Natural killer cell (primary cell): ENCODE measurements around the gene BCAS3. TPM values are rescaled to one million over a fixed set of nuclear protein-coding genes. Genes with fewer than 3 reads are reported as not detected.

Experiments
- ATAC-seq, 3 donors: fragments of 150-1000 bp in 2 of 3; fragments of 200-7000 bp in 1 of 3; cut with Tn5 transposase; 1 replicate in 1 of 3; 2 replicates in 2 of 3; pipeline ENCODE4 v1.10.0; 2021; ENCODE audit warnings: mild to moderate bottlenecking in 2 of 3, moderate library complexity in 2 of 3
- DNase-seq, 2 donors: peaks; one replicate each; pipeline versions ENCODE4 v3.0.0 to v3.0.0-alpha.2; 2013 to 2021; ENCODE audit warnings: mixed read lengths in 1 of 2
- H3K27ac ChIP-seq: one replicate; pipeline ENCODE4 v1.5.1; 2013; ENCODE audit warnings: mild to moderate bottlenecking, low read length
- H3K27me3 ChIP-seq: one replicate; pipeline ENCODE4 v1.6.1; 2013; ENCODE audit warnings: low read length; ENCODE audit not compliant: control insufficient read depth, insufficient read depth
- H3K36me3 ChIP-seq: one replicate; pipeline ENCODE4 v1.6.1; 2013; ENCODE audit warnings: low read length; ENCODE audit not compliant: control insufficient read depth, insufficient read depth
- H3K4me1 ChIP-seq: one replicate; pipeline ENCODE4 v1.6.1; 2013; ENCODE audit warnings: low read length; ENCODE audit not compliant: control insufficient read depth, insufficient read depth
- H3K4me3 ChIP-seq: one replicate; pipeline ENCODE4 v1.5.1; 2013; ENCODE audit warnings: low read length
- H3K9me3 ChIP-seq: one replicate; pipeline ENCODE4 v1.6.1; 2013; ENCODE audit warnings: low read length; ENCODE audit not compliant: control insufficient read depth, insufficient read depth
- H3K27ac Mint-ChIP-seq, 2 donors: one replicate each; pipeline ENCODE4 v1.8.0; 2022; ENCODE audit warnings: mild to moderate bottlenecking in 2 of 2, mixed read lengths in 2 of 2, moderate library complexity in 1 of 2
- H3K27me3 Mint-ChIP-seq, 2 donors: one replicate each; pipeline ENCODE4 v1.8.0; 2022; ENCODE audit warnings: low read depth in 2 of 2, mixed read lengths in 2 of 2
- H3K36me3 Mint-ChIP-seq: one replicate; pipeline ENCODE4 v1.8.0; 2022; ENCODE audit warnings: mixed read lengths
- H3K4me1 Mint-ChIP-seq, 2 donors: one replicate each; pipeline ENCODE4 v1.8.0; 2022; ENCODE audit warnings: mixed read lengths in 2 of 2
- H3K4me3 Mint-ChIP-seq: one replicate; pipeline ENCODE4 v1.8.0; 2022; ENCODE audit warnings: mild to moderate bottlenecking, moderate library complexity, mixed read lengths
- H3K9me3 Mint-ChIP-seq, 2 donors: one replicate each; pipeline ENCODE4 v1.8.0; 2022; ENCODE audit warnings: mixed read lengths in 2 of 2
- WGBS: methylation state at CpG from one replicate; pipeline ENCODE4 v1.1.7; 2013; ENCODE audit warnings: missing lambda C conversion rate; ENCODE audit not compliant: insufficient coverage; 5-methylcytosine and 5-hydroxymethylcytosine counted together
- intact Hi-C: fragments of 100-400 bp; cut with micrococcal nuclease; formaldehyde crosslinking; loops from one replicate; pipeline ENCODE4 v1.14.2; 2022
- total RNA-seq, 4 donors: library from RNA; stranded (reverse); fragments of 120-200 nt in 1 of 4; gene quantifications; one replicate each; pipeline versions ENCODE4 v1.2.3 to v1.2.4, GENCODE V29; 2013 to 2022
- TF ChIP-seq, protein P1 (sequence below): fragments of 200-600 bp; IDR thresholded peaks from one replicate; pipeline ENCODE4 v1.8.0; 2022; ENCODE audit warnings: antibody characterized with exemption

BCAS3 gene
- total RNA-seq, 3 donors from 2014 or later (not counting 1 experiment from before 2014, with no cell fraction given) = 60.5 to 87.8 (median 72.0) TPM

DNA sequence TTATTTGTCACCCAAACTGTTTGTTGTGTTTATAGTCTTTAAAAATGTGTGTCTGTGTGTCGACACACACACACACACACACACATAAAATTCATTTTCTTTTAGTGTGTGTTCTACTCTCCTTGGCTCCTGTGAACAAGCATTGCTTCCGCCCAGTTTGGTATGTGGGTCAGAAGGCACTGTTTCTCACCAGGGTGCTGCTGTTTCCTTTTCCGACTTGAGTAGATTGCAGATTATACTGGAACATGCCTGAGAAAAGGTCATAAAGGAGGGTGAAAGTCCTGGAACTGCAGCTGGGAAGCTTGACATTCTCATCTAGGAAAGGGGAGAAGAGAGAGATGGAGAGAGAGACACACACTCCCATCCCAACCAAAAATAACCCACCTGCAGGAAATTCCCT, 330.3 kb downstream of the BCAS3 start:
- 96% methylated on average over 2 of the region's 3 CpGs for WGBS
- intact Hi-C loops = no loop called here

DNA sequence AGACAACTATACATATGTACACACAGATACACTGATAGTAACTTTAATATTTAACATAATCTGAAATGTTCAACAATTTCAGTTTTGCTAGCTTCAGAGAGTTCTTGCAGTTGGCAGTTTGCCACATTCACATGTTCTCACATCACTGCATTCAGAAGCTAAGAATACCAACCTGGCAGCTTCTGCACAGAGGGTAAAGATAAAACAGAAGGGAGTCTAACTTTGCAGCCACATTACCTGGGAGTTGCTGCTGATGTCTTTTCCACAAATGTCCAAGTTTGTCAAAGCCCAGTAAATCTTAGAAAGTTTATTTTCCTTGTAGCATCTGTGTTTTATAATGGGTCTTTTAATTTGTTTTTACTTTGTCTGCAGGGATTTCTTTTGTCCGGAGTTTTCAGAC, 332.0 kb downstream of the BCAS3 start:
- no peak overlapping the region for H3K4me3 Mint-ChIP-seq
- H3K36me3 Mint-ChIP-seq = no peaks in the 10 kb centered on the region
- H3K27me3 Mint-ChIP-seq = no peaks in the 10 kb centered on the region
- Histone ChIP-seq H3K9me3 (no peaks in the 10 kb centered on the region), H3K36me3 (no peaks in the 10 kb centered on the region), H3K27ac (no peak overlapping the region), H3K27me3 (no peaks in the 10 kb centered on the region), H3K4me1 (no peaks in the 10 kb centered on the region), H3K4me3 (no peak overlapping the region)
- peaks cover 0 to 4% of the 10 kb centered on the region in 2 donors for H3K4me1 Mint-ChIP-seq
- WGBS = 100% methylated on average over 1 of the region's 1 CpG
- ATAC-seq (no peak), DNase-seq (no peak)
- intact Hi-C loops = no loop called here
- TF ChIP-seq, protein P1, sequence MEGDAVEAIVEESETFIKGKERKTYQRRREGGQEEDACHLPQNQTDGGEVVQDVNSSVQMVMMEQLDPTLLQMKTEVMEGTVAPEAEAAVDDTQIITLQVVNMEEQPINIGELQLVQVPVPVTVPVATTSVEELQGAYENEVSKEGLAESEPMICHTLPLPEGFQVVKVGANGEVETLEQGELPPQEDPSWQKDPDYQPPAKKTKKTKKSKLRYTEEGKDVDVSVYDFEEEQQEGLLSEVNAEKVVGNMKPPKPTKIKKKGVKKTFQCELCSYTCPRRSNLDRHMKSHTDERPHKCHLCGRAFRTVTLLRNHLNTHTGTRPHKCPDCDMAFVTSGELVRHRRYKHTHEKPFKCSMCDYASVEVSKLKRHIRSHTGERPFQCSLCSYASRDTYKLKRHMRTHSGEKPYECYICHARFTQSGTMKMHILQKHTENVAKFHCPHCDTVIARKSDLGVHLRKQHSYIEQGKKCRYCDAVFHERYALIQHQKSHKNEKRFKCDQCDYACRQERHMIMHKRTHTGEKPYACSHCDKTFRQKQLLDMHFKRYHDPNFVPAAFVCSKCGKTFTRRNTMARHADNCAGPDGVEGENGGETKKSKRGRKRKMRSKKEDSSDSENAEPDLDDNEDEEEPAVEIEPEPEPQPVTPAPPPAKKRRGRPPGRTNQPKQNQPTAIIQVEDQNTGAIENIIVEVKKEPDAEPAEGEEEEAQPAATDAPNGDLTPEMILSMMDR = no peak
- no peak overlapping the region for H3K27ac Mint-ChIP-seq
- no peaks in the 10 kb centered on the region for H3K9me3 Mint-ChIP-seq

More for the DNA sequence above, 330.3 kb downstream of the BCAS3 start:
- H3K27ac Mint-ChIP-seq = no peak overlapping the region
- no peak for DNase-seq
- H3K36me3 Mint-ChIP-seq = no peaks in the 10 kb centered on the region
- Histone ChIP-seq H3K27me3 (no peaks in the 10 kb centered on the region), H3K27ac (no peak overlapping the region), H3K9me3 (no peaks in the 10 kb centered on the region), H3K4me1 (no peaks in the 10 kb centered on the region), H3K36me3 (no peaks in the 10 kb centered on the region), H3K4me3 (no peak overlapping the region)
- no peak overlapping the region for H3K4me3 Mint-ChIP-seq
- TF ChIP-seq, protein P1 = no peak
- H3K4me1 Mint-ChIP-seq = peaks cover 0 to 4% of the 10 kb centered on the region in 2 donors
- H3K27me3 Mint-ChIP-seq = no peaks in the 10 kb centered on the region
- no peaks in the 10 kb centered on the region for H3K9me3 Mint-ChIP-seq
- ATAC-seq = no peak

DNA sequence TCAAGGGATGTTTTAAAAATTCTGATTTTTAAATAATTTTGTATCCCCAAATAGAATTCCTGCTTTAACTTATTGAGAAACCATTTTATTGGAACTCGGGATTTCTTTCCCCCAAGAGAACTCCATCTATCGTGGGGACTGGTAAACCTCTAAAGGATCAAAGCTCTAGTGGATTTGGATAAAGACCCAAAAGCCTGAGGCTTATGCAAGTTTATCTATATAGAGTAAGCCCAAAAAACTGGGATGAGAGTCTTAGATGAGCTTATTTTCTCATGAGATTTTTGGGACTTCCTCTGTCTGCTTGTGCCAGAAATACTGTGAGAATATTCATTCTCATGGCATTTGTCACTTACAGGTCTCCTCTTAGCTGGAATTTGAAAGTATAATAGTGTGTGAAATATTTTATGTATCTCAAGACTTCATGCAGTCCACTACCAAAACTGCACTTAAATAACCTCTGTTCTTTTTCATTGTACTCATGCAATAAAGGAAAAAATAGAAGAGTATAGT, 333.1 kb downstream of the BCAS3 start:
- no peaks in the 10 kb centered on the region for H3K27me3 ChIP-seq
- ATAC-seq = no peak
- Mint-ChIP-seq H3K27ac (no peak overlapping the region), H3K27me3 (no peaks in the 10 kb centered on the region), H3K4me3 (no peak overlapping the region), H3K9me3 (no peaks in the 10 kb centered on the region), H3K4me1 (peaks cover 0 to 4% of the 10 kb centered on the region in 2 donors), H3K36me3 (no peaks in the 10 kb centered on the region)
- no peak overlapping the region for H3K4me3 ChIP-seq
- intact Hi-C loops = no loop called here
- 100% methylated on average over 1 of the region's 2 CpGs for WGBS
- H3K9me3 ChIP-seq = no peaks in the 10 kb centered on the region
- TF ChIP-seq, protein P1 = no peak
- H3K36me3 ChIP-seq = no peaks in the 10 kb centered on the region
- no peak for DNase-seq
- H3K27ac ChIP-seq = no peak overlapping the region
- H3K4me1 ChIP-seq = no peaks in the 10 kb centered on the region

DNA sequence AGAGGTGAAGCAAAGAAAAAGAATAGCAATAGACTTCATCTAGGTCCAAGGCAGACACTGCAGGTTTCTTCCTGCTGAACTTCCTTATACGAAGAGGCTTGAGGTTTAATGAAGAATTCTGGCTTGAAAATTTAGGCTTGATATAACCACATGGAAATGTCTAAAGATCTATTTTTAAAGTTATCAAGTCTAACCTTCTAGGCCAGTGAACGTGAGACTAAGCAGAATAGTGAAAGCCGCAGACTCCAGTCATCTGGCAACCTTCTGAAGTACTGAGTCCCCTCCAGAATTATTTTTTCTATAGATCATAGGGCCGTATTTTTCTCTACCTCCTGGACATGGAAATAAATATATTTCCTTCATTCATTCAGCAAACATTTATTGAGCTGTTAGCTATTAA, 333.6 kb downstream of the BCAS3 start:
- Mint-ChIP-seq H3K9me3 (no peaks in the 10 kb centered on the region), H3K4me1 (peaks cover 0 to 4% of the 10 kb centered on the region in 2 donors), H3K27me3 (no peaks in the 10 kb centered on the region), H3K36me3 (no peaks in the 10 kb centered on the region), H3K4me3 (no peak overlapping the region), H3K27ac (no peak overlapping the region)
- H3K36me3 ChIP-seq = no peaks in the 10 kb centered on the region
- intact Hi-C loops = no loop called here
- no peaks in the 10 kb centered on the region for H3K27me3 ChIP-seq
- no peak for DNase-seq
- H3K27ac ChIP-seq = no peak overlapping the region
- H3K4me3 ChIP-seq = no peak overlapping the region
- TF ChIP-seq, protein P1 = no peak
- no peaks in the 10 kb centered on the region for H3K9me3 ChIP-seq
- no peaks in the 10 kb centered on the region for H3K4me1 ChIP-seq
- WGBS = 98% methylated on average over 3 of the region's 4 CpGs
- no peak for ATAC-seq
